ENCODE measurements around the gene TTC28.
A peak's percentile ranks its signal among the peaks of the same experiment; 100 is the strongest.

TTC28 gene

GRCh38 chr22:28282405-28283067, 397.1 kb downstream of the TTC28 start:
- no peak overlapping the region for H2AFZ ChIP-seq (ENCODE audit: low read length, unreplicated experiment)
- no peaks in the 10 kb centered on the region for H3K27me3 ChIP-seq (ENCODE audit: insufficient read depth, low read length)
- no peaks in the 10 kb centered on the region for H3K79me2 ChIP-seq (ENCODE audit: control insufficient read depth, insufficient read depth, low read length, unreplicated experiment)
- no peak overlapping the region for H3K4me3 ChIP-seq (ENCODE audit: low read depth, low read length)
- H3K36me3 ChIP-seq (ENCODE audit: insufficient read depth, low read length), result no peaks in the 10 kb centered on the region
- peaks cover 20% of the 10 kb centered on the region for H3K4me1 ChIP-seq (ENCODE audit: control insufficient read depth, insufficient read depth, low read length, unreplicated experiment)
- H3K27ac ChIP-seq (ENCODE audit: low read depth, low read length), result no peak overlapping the region

GRCh38 chr22:28279888-28280287, 399.8 kb downstream of the TTC28 start:
- Histone ChIP-seq H2AFZ (ENCODE audit: low read length, unreplicated experiment) (no peak overlapping the region), H3K27ac (ENCODE audit: low read depth, low read length) (no peak overlapping the region), H3K36me3 (ENCODE audit: insufficient read depth, low read length) (no peaks in the 10 kb centered on the region), H3K79me2 (ENCODE audit: control insufficient read depth, insufficient read depth, low read length, unreplicated experiment) (no peaks in the 10 kb centered on the region), H3K4me1 (ENCODE audit: control insufficient read depth, insufficient read depth, low read length, unreplicated experiment) (peaks cover 20% of the 10 kb centered on the region), H3K27me3 (ENCODE audit: insufficient read depth, low read length) (no peaks in the 10 kb centered on the region), H3K4me3 (ENCODE audit: low read depth, low read length) (no peak overlapping the region)

- H3K36me3 ChIP-seq (ENCODE audit: insufficient read depth, low read length), result no peaks in the 10 kb centered on the region
- no peak overlapping the region for H3K27ac ChIP-seq (ENCODE audit: low read depth, low read length)
- H3K27me3 ChIP-seq (ENCODE audit: insufficient read depth, low read length), result no peaks in the 10 kb centered on the region
- H3K79me2 ChIP-seq (ENCODE audit: control insufficient read depth, insufficient read depth, low read length, unreplicated experiment), result no peaks in the 10 kb centered on the region
- H2AFZ ChIP-seq (ENCODE audit: low read length, unreplicated experiment), result no peak overlapping the region
- no peak overlapping the region for H3K4me3 ChIP-seq (ENCODE audit: low read depth, low read length)
- H3K4me1 ChIP-seq (ENCODE audit: control insufficient read depth, insufficient read depth, low read length, unreplicated experiment), result peaks cover 5% of the 10 kb centered on the region
Measured at GRCh38 chr22:28269277-28269676, 410.4 kb downstream of the TTC28 start.

GRCh38 chr22:28268850-28269249, 410.8 kb downstream of the TTC28 start:
- Histone ChIP-seq H3K4me1 (ENCODE audit: control insufficient read depth, insufficient read depth, low read length, unreplicated experiment) (peaks cover 5% of the 10 kb centered on the region), H3K27me3 (ENCODE audit: insufficient read depth, low read length) (no peaks in the 10 kb centered on the region), H3K4me3 (ENCODE audit: low read depth, low read length) (no peak overlapping the region), H3K79me2 (ENCODE audit: control insufficient read depth, insufficient read depth, low read length, unreplicated experiment) (no peaks in the 10 kb centered on the region), H2AFZ (ENCODE audit: low read length, unreplicated experiment) (no peak overlapping the region), H3K27ac (ENCODE audit: low read depth, low read length) (no peak overlapping the region), H3K36me3 (ENCODE audit: insufficient read depth, low read length) (no peaks in the 10 kb centered on the region)

- H3K36me3 ChIP-seq (ENCODE audit: insufficient read depth, low read length), result no peaks in the 10 kb centered on the region
- H3K27me3 ChIP-seq (ENCODE audit: insufficient read depth, low read length), result no peaks in the 10 kb centered on the region
- peaks cover 5% of the 10 kb centered on the region for H3K4me1 ChIP-seq (ENCODE audit: control insufficient read depth, insufficient read depth, low read length, unreplicated experiment)
- H3K79me2 ChIP-seq (ENCODE audit: control insufficient read depth, insufficient read depth, low read length, unreplicated experiment), result no peaks in the 10 kb centered on the region
- H2AFZ ChIP-seq (ENCODE audit: low read length, unreplicated experiment), result no peak overlapping the region
- no peak overlapping the region for H3K4me3 ChIP-seq (ENCODE audit: low read depth, low read length)
- no peak overlapping the region for H3K27ac ChIP-seq (ENCODE audit: low read depth, low read length)
Measured at GRCh38 chr22:28268171-28268570, 411.5 kb downstream of the TTC28 start.

GRCh38 chr22:28260619-28261018, 419.0 kb downstream of the TTC28 start:
- Histone ChIP-seq H2AFZ (ENCODE audit: low read length, unreplicated experiment) (no peak overlapping the region), H3K4me1 (ENCODE audit: control insufficient read depth, insufficient read depth, low read length, unreplicated experiment) (no peaks in the 10 kb centered on the region), H3K79me2 (ENCODE audit: control insufficient read depth, insufficient read depth, low read length, unreplicated experiment) (no peaks in the 10 kb centered on the region), H3K27me3 (ENCODE audit: insufficient read depth, low read length) (no peaks in the 10 kb centered on the region), H3K4me3 (ENCODE audit: low read depth, low read length) (no peak overlapping the region), H3K36me3 (ENCODE audit: insufficient read depth, low read length) (no peaks in the 10 kb centered on the region), H3K27ac (ENCODE audit: low read depth, low read length) (no peak overlapping the region)

GRCh38 chr22:28259774-28260312, 419.8 kb downstream of the TTC28 start:
- no peak overlapping the region for H2AFZ ChIP-seq (ENCODE audit: low read length, unreplicated experiment)
- no peak overlapping the region for H3K4me3 ChIP-seq (ENCODE audit: low read depth, low read length)
- no peaks in the 10 kb centered on the region for H3K27me3 ChIP-seq (ENCODE audit: insufficient read depth, low read length)
- H3K79me2 ChIP-seq (ENCODE audit: control insufficient read depth, insufficient read depth, low read length, unreplicated experiment), result no peaks in the 10 kb centered on the region
- H3K36me3 ChIP-seq (ENCODE audit: insufficient read depth, low read length), result no peaks in the 10 kb centered on the region
- H3K27ac ChIP-seq (ENCODE audit: low read depth, low read length), result no peak overlapping the region
- H3K4me1 ChIP-seq (ENCODE audit: control insufficient read depth, insufficient read depth, low read length, unreplicated experiment), result no peaks in the 10 kb centered on the region

GRCh38 chr22:28254396-28254795, 425.2 kb downstream of the TTC28 start:
- H3K4me1 ChIP-seq (ENCODE audit: control insufficient read depth, insufficient read depth, low read length, unreplicated experiment), result peaks cover 5% of the 10 kb centered on the region
- H3K4me3 ChIP-seq (ENCODE audit: low read depth, low read length), result no peak overlapping the region
- peak overlapping the region; percentile 25 for H2AFZ ChIP-seq (ENCODE audit: low read length, unreplicated experiment)
- H3K27ac ChIP-seq (ENCODE audit: low read depth, low read length), result no peak overlapping the region
- no peaks in the 10 kb centered on the region for H3K36me3 ChIP-seq (ENCODE audit: insufficient read depth, low read length)
- no peaks in the 10 kb centered on the region for H3K79me2 ChIP-seq (ENCODE audit: control insufficient read depth, insufficient read depth, low read length, unreplicated experiment)
- no peaks in the 10 kb centered on the region for H3K27me3 ChIP-seq (ENCODE audit: insufficient read depth, low read length)

- Histone ChIP-seq H3K36me3 (ENCODE audit: insufficient read depth, low read length) (no peaks in the 10 kb centered on the region), H3K27me3 (ENCODE audit: insufficient read depth, low read length) (no peaks in the 10 kb centered on the region), H2AFZ (ENCODE audit: low read length, unreplicated experiment) (no peak overlapping the region), H3K4me3 (ENCODE audit: low read depth, low read length) (no peak overlapping the region), H3K79me2 (ENCODE audit: control insufficient read depth, insufficient read depth, low read length, unreplicated experiment) (no peaks in the 10 kb centered on the region), H3K27ac (ENCODE audit: low read depth, low read length) (no peak overlapping the region), H3K4me1 (ENCODE audit: control insufficient read depth, insufficient read depth, low read length, unreplicated experiment) (peaks cover 5% of the 10 kb centered on the region)
Measured at GRCh38 chr22:28252539-28252938, 427.1 kb downstream of the TTC28 start.

- no peak overlapping the region for H2AFZ ChIP-seq (ENCODE audit: low read length, unreplicated experiment)
- H3K4me3 ChIP-seq (ENCODE audit: low read depth, low read length), result no peak overlapping the region
- no peaks in the 10 kb centered on the region for H3K79me2 ChIP-seq (ENCODE audit: control insufficient read depth, insufficient read depth, low read length, unreplicated experiment)
- H3K27me3 ChIP-seq (ENCODE audit: insufficient read depth, low read length), result no peaks in the 10 kb centered on the region
- no peaks in the 10 kb centered on the region for H3K36me3 ChIP-seq (ENCODE audit: insufficient read depth, low read length)
- H3K4me1 ChIP-seq (ENCODE audit: control insufficient read depth, insufficient read depth, low read length, unreplicated experiment), result peaks cover 13% of the 10 kb centered on the region
- no peak overlapping the region for H3K27ac ChIP-seq (ENCODE audit: low read depth, low read length)
Measured at GRCh38 chr22:28250036-28250695, 429.5 kb downstream of the TTC28 start.

- H3K36me3 ChIP-seq (ENCODE audit: insufficient read depth, low read length), result no peaks in the 10 kb centered on the region
- no peak overlapping the region for H2AFZ ChIP-seq (ENCODE audit: low read length, unreplicated experiment)
- H3K4me3 ChIP-seq (ENCODE audit: low read depth, low read length), result no peak overlapping the region
- no peak overlapping the region for H3K27ac ChIP-seq (ENCODE audit: low read depth, low read length)
- H3K79me2 ChIP-seq (ENCODE audit: control insufficient read depth, insufficient read depth, low read length, unreplicated experiment), result no peaks in the 10 kb centered on the region
- no peaks in the 10 kb centered on the region for H3K27me3 ChIP-seq (ENCODE audit: insufficient read depth, low read length)
- H3K4me1 ChIP-seq (ENCODE audit: control insufficient read depth, insufficient read depth, low read length, unreplicated experiment), result peaks cover 12% of the 10 kb centered on the region
Measured at GRCh38 chr22:28249402-28249801, 430.2 kb downstream of the TTC28 start.
